ENCODE data around the gene SLC39A7. TPM values are rescaled to one million over a fixed set of nuclear protein-coding genes. Genes with fewer than 3 reads are reported as not detected.

SLC39A7 gene
- polyA plus RNA-seq, 1 experiment = 129 TPM

GRCh38 chr6:33167374-33168283, 33.0 kb upstream of the SLC39A7 start:
- POLR2A ChIA-PET = no interaction called here
- CTCF ChIA-PET = no interaction called here
- TF ChIP-seq, protein P1, sequence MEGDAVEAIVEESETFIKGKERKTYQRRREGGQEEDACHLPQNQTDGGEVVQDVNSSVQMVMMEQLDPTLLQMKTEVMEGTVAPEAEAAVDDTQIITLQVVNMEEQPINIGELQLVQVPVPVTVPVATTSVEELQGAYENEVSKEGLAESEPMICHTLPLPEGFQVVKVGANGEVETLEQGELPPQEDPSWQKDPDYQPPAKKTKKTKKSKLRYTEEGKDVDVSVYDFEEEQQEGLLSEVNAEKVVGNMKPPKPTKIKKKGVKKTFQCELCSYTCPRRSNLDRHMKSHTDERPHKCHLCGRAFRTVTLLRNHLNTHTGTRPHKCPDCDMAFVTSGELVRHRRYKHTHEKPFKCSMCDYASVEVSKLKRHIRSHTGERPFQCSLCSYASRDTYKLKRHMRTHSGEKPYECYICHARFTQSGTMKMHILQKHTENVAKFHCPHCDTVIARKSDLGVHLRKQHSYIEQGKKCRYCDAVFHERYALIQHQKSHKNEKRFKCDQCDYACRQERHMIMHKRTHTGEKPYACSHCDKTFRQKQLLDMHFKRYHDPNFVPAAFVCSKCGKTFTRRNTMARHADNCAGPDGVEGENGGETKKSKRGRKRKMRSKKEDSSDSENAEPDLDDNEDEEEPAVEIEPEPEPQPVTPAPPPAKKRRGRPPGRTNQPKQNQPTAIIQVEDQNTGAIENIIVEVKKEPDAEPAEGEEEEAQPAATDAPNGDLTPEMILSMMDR (IDR thresholded peaks at IDR 0.05; ENCODE audit: low read depth, low read length) = no peak
- peaks cover 6% of the 10 kb centered on the region for H3K27me3 ChIP-seq (ENCODE audit: control insufficient read depth, insufficient read depth, low read length)
- H3K4me3 ChIP-seq (ENCODE audit: low read depth, low read length) = no peak overlapping the region
- no peaks in the 10 kb centered on the region; the same call in 1 of the 2 replicates for H3K9me3 ChIP-seq (ENCODE audit: control insufficient read depth, insufficient read depth, low read length)
- H3K27ac ChIP-seq (ENCODE audit: low read depth, low read length) = no peak overlapping the region
- no peak for DNase-seq (ENCODE audit: low read depth, low spot score)

GRCh38 chr6:33168284-33168601, 32.4 kb upstream of the SLC39A7 start:
- H3K27me3 ChIP-seq (ENCODE audit: control insufficient read depth, insufficient read depth, low read length) = peaks cover 10% of the 10 kb centered on the region
- CTCF ChIA-PET = no interaction called here
- POLR2A ChIA-PET = no interaction called here
- H3K4me3 ChIP-seq (ENCODE audit: low read depth, low read length) = no peak overlapping the region
- TF ChIP-seq, protein P1 (IDR thresholded peaks at IDR 0.05; ENCODE audit: low read depth, low read length) = no peak
- no peak for DNase-seq (ENCODE audit: low read depth, low spot score)
- H3K27ac ChIP-seq (ENCODE audit: low read depth, low read length) = no peak overlapping the region
- H3K9me3 ChIP-seq (ENCODE audit: control insufficient read depth, insufficient read depth, low read length) = no peaks in the 10 kb centered on the region; the same call in 1 of the 2 replicates

DNA sequence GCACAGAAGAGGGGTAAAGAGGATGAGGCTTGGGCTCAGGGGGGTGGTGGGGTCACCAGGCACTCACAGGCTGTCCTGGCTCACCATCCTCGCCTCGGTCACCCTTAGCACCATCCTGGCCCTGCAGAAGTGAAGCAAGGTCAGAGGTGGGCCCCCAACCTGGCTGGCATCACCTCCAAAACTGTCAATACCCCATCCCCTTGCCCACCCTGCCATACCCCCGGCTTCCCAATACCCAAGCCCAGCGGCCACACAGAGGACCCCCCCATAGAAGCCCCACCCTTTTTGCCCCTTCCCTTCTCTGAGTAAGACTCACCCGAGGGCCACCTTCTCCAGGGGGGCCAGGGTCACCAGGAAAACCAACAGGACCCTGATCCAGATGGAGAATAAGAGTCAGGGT, 32.0 kb upstream of the SLC39A7 start:
- Histone ChIP-seq H3K27ac (ENCODE audit: low read depth, low read length) (no peak overlapping the region), H3K4me3 (ENCODE audit: low read depth, low read length) (no peak overlapping the region), H3K9me3 (ENCODE audit: control insufficient read depth, insufficient read depth, low read length) (no peaks in the 10 kb centered on the region; the same call in 1 of the 2 replicates), H3K27me3 (ENCODE audit: control insufficient read depth, insufficient read depth, low read length) (peaks cover 10% of the 10 kb centered on the region)
- POLR2A ChIA-PET = no interaction called here
- TF ChIP-seq, protein P1 (IDR thresholded peaks at IDR 0.05; ENCODE audit: low read depth, low read length) = no peak
- DNase-seq (ENCODE audit: low read depth, low spot score) = no peak
- CTCF ChIA-PET = no interaction called here

- Histone ChIP-seq H3K9me3 (ENCODE audit: control insufficient read depth, insufficient read depth, low read length) (no peaks in the 10 kb centered on the region; the same call in 1 of the 2 replicates), H3K27ac (ENCODE audit: low read depth, low read length) (no peak overlapping the region), H3K27me3 (ENCODE audit: control insufficient read depth, insufficient read depth, low read length) (peaks cover 10% of the 10 kb centered on the region), H3K4me3 (ENCODE audit: low read depth, low read length) (no peak overlapping the region)
- CTCF ChIA-PET = no interaction called here
- TF ChIP-seq, protein P1 (IDR thresholded peaks at IDR 0.05; ENCODE audit: low read depth, low read length) = no peak
- no peak for DNase-seq (ENCODE audit: low read depth, low spot score)
- POLR2A ChIA-PET = no interaction called here
Measured at GRCh38 chr6:33169291-33170175, 31.1 kb upstream of the SLC39A7 start.

Data from AG04450 (cell line).